Mucosa of gallbladder (tissue), 1 donor: ENCODE data around the gene EEF1AKMT3. TPM values are rescaled to one million over a fixed set of nuclear protein-coding genes. Genes with fewer than 3 reads are reported as not detected.

Experiments used
- DNase-seq: peaks from one replicate; pipeline ENCODE4 v3.0.0-alpha.2; 2020; ENCODE audit warnings: low spot score
- total RNA-seq: library from RNA; stranded (reverse); gene quantifications from one replicate; pipeline ENCODE4 v1.2.1, GENCODE V29; 2021
- donor health status: DM: no; HTN: no; CAD: no.

Gene EEF1AKMT3
- total RNA-seq, 1 donor from 2014 or later, result 7.0 TPM

DNA sequence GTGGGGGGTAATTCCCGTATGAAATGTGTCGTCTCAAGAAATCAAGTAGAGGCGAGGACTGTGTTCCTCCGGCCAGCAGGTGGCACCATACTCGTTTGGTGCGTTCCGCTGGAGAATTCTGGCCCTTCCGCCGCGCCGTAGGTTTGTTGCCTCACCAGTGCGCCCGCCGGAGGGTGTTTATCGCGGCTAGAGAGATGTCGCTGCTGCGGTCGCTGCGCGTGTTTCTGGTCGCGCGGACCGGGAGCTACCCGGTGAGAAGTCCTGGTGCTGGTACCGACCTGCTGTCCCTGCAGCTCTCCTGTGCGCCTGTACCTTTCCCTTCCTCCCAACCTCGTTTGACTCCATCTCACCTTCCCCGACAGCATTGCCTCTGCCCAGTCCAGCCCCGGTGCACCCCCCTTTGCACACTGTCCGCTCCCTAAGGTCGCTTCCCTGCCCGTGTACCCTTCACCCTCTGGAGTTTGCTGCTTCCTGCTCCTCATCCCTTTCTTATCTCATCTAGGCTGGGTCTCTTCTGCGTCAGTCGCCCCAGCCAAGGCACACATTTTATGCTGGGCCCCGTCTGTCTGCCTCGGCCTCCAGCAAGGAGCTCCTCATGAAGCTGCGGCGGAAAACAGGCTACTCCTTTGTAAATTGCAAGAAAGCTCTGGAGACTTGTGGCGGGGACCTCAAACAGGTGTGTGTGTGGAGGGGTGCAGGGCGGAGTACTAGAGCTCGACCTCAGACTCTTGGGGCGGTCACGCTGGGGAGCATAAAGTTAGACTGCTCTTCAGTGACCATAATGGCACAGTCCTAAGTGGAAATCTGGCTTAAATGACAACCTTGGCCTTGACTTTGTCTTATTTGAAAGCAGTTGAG lies 10.4 kb downstream of the EEF1AKMT3 start, which contains the start of gene TSFM:
TSS of gene TSFM (plus strand) at position 180 of the 858 bp plus-strand sequence. CDS start at position 195, 15 bp downstream.
- peak; percentile 97 for DNase-seq

DNA sequence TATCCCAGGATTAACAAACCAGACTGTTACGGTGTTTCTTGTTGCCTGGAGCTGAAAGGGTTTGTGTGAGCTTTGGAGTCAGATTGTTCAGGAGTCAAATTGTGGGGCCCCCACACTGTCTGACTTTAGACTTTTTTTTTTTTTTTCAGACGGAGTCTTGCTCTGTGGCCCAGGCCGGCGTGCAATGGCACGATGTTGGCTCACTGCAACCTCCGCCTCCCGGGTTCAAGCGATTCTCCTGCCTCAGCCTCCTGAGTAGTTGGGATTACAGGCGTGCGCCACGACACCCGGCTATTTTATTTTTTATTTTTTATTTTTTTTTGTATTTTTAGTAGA lies 11.0 kb downstream of the EEF1AKMT3 start:
- no peak for DNase-seq

DNA sequence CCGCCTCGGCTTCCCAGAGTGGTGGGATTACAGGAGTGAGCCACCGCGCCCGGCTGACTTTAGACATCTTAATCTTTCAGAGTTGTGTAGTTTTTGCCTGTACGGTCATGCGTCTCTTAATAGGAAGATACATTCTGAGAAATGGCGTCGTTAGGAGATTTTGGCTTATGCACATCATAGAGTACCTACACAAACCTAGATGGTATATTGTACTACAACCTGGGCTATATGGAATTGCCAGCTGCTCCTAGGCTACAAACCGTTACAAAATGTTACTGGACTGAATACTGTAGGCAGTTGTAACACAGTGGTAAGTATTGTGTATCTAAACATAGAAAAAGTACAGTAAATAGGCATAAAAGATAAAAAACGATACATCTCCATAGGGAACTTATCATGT lies 11.4 kb downstream of the EEF1AKMT3 start:
- DNase-seq, result no peak

DNA sequence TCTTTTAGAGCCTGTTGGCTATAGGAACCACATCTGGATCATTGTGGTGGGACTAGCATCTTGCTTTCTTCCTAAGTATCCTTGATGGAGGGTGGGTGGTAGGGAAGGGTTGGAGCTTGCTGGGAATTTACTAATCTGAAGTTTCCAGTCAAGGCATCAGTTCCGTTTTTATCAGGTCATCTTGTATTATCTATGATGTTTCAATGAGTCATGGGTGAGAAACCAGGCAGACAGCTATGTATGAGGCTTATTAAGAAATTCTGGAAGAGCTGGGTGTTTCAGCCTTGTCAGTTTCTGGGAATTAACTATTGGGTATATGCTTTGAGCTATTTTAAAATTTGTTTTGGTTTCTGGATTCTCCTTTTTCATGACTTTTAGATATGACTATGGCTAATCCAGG lies 21.5 kb downstream of the EEF1AKMT3 start:
- no peak for DNase-seq

DNA sequence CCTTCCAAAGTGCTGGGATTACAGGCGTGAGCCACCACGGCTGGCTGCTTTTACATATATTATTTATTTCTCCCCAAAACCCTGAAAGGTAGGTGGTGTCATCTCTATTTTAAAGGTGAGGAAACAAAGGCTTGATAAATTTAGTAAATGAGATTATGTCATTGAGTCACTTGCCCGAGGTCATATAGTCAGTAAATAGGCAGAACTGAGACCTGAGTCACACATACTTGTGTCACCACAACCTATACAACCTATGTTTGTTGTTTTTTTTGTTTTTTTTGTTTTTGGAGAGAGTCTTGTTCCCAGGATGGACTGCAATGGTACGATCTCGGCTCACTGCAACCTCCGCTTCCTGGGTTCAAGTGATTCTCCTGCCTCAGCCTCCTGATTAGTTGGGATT lies 22.9 kb downstream of the EEF1AKMT3 start:
- no peak for DNase-seq

DNA sequence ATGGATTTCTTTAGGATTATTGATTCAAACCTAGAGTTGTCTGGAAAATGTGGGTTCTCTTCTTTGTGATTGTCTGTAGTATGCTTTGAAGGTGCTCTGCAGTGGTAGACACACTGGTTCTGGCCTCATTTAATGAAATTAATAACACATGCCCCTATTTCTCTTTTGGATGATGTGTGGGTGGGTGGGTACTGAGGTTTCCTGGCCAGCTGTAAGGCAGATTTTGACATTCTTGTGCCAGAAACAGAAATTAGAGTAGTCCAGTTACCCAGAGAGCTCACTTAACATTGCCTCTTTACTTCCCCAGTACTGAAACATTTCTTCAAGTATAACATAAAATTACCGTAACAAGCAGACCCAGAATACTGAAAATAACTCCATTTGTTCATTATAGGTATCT lies 24.6 kb downstream of the EEF1AKMT3 start:
- DNase-seq, result no peak

DNA sequence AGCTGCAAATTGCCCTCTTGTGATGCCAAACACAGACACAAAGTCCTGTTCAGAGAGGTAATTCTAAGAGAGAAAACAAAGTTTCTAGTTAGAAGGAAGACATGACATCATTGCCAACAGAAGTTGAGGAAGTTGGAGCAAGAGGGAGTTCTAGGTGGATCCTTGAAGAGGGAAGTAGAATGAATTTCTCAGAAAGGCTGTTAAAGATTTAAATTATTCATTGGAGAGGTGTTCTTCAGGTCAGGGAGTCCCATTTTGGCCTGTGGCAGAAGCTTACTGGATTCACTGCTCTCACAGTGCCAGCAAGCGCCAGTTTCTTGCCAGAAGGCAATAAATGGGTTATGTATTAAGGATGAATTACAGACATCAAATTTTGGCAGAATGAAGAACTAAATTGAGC lies 25.5 kb downstream of the EEF1AKMT3 start:
- no peak for DNase-seq

DNA sequence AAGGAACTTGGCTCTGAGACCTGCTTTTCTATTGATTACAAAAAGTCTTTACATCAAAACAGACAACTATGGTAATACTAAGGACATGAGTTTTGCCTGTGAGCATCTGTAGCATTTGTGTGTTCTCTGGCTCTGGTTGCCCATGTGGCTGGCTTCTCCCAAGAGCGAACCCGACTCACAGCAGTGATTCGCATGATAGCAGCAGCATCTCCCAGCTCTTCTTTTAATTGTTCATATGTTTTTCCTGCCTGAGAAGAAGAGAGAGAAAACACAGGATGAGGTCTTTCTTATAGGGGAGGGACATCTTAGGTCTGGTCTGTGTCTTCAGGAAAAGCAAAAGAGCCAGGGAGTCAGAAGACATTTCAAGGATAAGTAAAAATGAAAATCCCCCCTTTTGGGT lies 28.6 kb downstream of the EEF1AKMT3 start:
- no peak for DNase-seq

DNA sequence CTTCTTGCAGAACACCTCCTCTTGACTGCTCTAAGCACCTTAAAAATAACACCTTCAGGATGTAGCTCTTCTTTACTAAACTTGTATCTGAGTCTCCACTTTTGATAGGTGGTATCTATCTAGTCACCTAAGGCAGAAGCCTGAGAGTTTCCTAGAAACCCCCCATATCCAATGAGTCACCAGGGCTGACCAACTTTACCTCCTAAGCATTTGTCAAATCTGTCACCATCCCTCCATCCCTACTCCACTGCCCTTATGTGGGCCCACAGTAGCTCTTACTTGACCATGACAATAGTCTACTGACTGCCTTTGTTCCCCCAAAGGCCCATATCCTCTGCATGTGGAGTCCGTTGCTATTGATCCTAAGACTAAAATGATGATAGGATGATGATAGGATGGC lies 30.2 kb downstream of the EEF1AKMT3 start:
- DNase-seq, result no peak

DNA sequence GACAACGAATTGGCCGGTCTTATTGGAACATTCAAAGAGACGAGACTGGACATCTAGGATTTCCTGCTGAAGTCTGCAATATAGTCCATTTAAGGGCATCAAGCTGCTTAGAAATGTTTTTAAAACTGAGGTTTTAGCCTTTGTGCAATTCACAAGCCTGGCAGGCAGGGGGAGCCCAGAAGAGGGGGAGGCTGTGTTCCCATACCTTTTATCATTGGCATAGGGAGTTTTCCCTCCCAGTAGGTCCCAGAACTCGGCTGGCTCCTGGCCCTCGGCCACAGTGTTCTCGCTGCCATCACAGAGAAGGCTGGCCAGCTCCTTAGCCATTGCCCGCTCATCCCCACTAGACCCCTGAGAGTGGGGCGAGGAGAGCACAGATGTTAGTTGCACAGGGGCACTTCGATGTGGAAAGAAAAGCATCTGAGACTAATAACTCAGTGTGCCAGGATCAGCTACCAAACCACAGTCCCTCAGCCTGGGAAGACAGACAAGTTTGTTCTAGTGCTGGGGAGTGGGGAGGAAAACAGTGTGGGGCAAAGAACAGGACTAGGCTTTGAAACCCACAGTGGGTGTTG lies 31.0 kb downstream of the EEF1AKMT3 start:
- no peak for DNase-seq

DNA sequence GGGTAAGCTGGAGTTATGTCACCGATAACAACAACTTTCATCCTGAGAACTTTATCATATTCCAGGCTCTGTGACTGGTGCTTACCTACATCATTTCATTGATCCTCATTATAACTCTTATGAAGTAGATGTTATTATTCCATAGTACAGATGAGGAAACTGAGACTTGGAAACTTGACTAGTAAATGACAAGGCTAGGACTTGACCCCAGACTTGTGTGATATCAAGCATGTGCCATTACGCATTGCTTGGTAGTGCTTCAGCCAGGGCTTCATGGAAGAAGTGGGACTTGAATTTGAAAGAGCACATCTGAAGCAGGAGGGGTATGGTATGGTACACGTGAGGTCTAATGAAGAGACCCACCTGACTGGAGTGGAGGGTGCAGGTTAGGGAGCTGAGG lies 34.3 kb downstream of the EEF1AKMT3 start:
- no peak for DNase-seq

DNA sequence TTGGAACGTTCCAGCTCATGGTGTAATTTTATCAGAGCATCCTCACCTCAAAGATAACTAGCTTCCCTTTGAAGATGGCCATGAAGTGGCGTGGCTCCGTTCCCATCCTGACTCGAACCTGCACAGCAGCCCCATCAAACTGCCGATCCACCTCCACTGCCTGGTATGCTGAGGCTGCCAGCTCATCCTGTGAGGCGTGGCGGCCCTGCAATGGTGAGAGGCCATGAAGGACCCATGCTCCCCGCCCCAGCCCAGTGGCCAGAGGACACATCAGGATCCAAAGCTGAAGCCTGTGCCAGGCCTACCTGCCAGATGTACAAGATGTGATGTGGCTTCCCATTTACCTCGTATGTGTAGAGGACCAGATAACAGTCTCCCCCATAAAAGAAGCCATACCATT lies 34.9 kb downstream of the EEF1AKMT3 start:
- no peak for DNase-seq

DNA sequence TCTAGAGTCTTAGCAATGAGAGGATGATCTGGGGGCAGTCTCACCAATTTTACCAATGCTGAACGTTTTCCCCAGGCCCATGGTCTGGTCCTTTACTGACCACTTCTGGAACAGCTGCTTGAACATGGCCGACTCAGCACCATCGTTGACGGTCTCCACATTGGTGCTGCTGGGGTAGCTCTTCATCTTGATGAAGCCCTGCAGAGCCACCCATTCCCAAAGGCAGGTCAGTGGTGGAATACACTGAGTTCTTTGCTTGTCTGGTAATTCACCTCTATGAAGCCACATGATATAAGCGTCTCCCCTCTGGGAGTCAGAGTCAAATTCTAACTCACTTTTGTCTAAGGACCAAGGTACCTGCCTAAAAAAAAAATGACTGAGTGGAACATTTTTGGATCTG lies 35.9 kb downstream of the EEF1AKMT3 start:
- no peak for DNase-seq

DNA sequence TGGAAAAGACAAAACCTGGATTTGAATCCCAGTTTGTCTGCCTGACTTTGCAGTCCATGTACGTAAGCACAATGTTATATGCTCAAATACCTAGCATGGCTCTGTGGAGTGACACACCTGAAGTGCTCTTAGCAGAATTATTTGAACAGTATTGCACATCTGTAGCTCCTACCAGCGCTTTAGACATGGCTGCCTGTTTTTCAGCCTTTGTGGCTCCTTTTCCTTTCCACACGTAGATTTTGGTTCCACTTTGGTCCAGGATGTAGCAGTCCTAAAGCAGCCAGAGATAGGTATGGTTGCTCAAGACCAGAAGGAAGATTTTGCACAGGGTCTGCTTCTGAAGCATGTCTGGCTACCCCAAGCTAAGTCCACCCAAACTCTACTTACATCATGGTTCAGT lies 37.0 kb downstream of the EEF1AKMT3 start:
- DNase-seq, result no peak

DNA sequence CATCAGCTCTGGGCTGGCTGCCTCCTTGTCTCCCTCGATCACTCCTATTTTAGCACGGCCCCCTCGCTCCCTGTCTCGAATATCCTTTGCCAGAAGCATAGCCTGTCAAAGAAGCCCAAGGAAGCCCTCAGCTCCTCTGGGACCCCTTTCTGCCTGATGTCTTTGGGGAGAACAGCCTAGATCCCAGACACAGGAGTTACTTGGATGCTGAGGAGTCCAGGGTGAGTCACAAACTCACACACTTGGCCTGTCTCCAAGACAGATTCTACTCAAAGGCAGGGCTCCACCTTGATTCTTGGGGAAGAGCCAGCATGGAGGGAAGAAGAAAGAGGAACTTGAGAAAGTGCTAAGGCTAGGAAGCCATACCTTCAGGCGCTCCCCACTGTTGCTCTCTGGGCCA lies 38.0 kb downstream of the EEF1AKMT3 start:
- no peak for DNase-seq

DNA sequence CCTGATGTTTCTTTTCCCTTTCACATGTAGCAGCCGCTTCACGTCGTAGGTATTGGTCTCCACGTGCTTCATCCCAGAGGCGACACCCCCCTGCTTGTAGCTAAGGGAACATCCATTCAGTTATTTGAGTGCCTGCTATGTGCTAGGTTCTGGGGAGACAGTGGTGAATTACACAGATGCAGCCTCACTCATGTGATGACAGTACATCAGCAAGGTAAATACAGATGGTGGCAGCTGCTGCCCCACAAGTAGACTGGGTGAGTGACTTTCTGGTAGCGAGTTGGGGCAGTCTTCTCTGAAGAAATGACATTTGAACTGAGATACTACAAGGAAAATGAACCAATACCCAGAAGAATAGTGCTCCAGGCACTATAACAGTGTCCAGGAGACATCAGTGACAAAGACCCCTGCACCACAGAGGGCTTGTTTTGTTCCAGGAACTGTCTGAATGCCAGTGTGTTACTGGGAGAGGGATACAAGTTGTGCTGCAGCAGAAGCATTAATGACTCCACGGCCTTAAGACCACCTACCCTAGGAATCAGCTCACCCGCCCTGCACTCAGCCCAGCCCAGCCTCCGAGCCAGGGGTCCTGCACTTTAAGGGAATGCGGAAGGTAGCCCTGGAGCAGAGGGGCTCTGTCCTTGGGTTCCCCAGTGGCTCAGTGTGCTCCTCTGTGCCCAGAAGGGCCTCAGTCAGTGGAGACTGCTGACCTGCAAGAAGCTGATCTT lies 38.8 kb downstream of the EEF1AKMT3 start:
- no peak for DNase-seq

DNA sequence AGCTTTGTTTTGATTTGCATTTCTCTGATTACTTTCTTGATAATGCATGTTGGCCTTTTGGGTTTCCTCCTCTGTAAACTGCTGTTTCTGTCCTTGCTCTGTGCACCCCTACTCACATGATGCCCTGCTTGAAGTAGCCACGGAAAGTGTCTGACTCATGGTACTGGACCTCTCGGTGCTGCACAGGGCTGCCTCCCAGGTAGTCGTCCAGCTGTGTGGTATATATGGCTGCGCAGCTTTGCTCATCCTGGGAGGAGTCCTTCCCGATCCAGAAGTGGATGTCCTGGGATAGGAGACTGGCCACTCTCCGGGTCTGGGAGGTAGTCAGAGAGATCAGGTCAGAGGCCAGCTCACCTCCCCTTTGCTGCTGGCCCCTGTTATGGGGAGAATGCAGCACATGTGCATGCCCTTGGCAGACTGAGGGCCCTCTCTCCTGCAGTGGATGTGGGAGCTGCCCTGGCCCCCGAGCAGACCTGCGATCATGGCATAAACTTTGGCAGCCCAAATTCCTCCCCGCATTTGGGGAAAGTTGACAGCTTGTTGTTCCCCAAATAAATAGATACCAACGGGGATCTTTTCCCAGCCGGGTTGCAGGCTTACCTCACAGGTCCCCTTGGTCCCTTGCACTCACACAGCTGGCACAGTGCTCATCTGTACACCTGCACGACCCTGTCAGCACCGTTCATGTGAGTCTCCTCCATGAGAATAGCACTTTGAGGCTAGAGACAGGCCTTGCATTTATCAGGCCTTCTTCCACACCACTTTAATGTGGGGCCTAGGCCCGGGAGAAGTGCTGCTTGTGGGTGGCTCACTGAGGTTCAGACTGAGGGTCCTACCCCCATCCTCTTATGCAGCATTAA lies 40.9 kb downstream of the EEF1AKMT3 start:
- no peak for DNase-seq

DNA sequence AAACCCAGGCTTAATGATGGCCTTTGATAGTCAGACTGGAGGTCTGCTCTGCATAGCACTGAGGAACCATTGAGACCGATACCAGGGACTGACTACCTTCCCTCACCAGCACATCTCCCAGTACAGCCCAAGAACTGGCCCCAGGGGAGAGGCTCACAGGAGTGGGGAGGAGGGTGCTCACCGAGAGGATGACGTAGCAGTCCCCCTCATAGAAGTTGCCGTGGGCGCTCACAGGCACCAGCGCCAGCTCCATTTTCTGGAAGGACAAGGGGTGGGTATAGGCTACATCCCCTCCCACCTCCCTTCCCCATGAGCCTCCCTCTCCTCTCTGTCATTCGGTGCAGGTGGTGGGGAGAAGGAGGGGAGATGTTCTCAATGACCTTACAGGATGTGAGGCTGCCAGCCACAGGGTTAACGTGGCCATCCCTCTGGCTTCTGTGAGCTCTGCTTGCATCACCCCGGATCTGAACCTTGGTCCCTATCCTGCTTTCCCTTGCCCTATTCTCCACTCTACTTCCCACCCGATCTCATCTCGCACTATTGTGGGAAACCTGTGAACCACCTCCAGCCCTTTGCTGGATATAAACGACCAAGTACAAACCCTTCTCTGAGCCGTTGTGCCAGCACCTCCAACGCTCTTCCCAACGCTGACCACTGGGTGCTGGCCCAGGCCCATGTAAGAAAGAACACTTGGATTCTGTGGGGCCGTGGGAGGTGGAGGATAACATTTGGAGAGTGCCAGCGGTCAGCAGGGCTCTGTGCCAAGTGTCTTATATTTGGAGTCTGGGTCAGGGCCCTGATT lies 41.8 kb downstream of the EEF1AKMT3 start:
- no peak for DNase-seq

DNA sequence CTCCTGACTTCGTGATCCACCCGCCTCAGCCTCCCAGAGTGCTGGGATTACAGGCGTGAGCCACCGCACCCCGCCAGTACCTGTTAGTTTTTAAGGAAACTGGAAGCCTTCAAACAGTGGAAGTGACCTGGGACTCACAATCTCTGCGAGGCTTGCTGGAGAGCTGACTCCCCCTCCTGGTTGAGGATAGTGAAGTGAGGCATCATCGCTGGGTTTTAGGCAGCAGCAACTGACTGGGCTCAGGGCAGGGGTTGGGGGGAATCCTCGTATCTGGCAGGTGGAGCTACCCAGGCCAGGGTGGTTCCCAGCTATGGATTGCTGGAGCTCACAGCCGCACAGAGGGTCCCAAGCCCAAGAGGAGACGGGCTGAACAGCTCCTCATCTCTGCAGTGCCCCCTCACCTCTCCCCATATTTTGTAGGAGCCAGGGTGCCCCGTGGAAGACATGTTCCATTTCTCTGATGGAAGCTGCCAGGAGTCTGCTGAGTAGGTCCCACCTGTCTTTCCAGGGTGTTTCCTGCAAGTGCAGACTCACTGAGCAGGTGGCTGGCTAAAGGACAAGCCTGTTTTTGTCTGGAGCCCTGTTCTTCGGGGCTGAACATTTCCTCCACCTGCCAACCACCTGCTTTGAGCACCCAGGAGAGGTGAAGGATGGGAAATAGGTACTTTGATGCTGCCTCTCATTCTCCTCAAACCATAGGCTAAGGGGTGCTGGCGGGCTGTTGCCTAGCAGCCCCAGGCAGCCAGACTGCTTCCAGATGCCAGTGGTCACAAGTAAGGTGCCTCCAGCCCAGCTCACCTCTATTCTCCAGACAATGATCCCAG lies 43.0 kb downstream of the EEF1AKMT3 start:
- no peak for DNase-seq
